Stimulated activated CD8-positive, alpha-beta memory T cell treated with anti-CD3 and anti-CD28 coated beads, Interleukin-4, amount 100 ng/mL, for 4 hours (primary cell): ENCODE data around the gene IQGAP3.
"Not testable (repeated sequence)": the region's sequence is repeated elsewhere in the genome, so short reads cannot be mapped to it uniquely, and the experiment has no call there.

ENCODE experiments used
- DNase-seq, 2 donors: peaks; one replicate each; pipeline ENCODE4 v3.0.0-alpha.2; 2020; ENCODE audit warnings: low read depth in 2 of 2, low spot score in 1 of 2

The IQGAP3 gene, protein sequence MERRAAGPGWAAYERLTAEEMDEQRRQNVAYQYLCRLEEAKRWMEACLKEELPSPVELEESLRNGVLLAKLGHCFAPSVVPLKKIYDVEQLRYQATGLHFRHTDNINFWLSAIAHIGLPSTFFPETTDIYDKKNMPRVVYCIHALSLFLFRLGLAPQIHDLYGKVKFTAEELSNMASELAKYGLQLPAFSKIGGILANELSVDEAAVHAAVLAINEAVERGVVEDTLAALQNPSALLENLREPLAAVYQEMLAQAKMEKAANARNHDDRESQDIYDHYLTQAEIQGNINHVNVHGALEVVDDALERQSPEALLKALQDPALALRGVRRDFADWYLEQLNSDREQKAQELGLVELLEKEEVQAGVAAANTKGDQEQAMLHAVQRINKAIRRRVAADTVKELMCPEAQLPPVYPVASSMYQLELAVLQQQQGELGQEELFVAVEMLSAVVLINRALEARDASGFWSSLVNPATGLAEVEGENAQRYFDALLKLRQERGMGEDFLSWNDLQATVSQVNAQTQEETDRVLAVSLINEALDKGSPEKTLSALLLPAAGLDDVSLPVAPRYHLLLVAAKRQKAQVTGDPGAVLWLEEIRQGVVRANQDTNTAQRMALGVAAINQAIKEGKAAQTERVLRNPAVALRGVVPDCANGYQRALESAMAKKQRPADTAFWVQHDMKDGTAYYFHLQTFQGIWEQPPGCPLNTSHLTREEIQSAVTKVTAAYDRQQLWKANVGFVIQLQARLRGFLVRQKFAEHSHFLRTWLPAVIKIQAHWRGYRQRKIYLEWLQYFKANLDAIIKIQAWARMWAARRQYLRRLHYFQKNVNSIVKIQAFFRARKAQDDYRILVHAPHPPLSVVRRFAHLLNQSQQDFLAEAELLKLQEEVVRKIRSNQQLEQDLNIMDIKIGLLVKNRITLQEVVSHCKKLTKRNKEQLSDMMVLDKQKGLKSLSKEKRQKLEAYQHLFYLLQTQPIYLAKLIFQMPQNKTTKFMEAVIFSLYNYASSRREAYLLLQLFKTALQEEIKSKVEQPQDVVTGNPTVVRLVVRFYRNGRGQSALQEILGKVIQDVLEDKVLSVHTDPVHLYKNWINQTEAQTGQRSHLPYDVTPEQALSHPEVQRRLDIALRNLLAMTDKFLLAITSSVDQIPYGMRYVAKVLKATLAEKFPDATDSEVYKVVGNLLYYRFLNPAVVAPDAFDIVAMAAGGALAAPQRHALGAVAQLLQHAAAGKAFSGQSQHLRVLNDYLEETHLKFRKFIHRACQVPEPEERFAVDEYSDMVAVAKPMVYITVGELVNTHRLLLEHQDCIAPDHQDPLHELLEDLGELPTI (N-terminal part only)

DNA sequence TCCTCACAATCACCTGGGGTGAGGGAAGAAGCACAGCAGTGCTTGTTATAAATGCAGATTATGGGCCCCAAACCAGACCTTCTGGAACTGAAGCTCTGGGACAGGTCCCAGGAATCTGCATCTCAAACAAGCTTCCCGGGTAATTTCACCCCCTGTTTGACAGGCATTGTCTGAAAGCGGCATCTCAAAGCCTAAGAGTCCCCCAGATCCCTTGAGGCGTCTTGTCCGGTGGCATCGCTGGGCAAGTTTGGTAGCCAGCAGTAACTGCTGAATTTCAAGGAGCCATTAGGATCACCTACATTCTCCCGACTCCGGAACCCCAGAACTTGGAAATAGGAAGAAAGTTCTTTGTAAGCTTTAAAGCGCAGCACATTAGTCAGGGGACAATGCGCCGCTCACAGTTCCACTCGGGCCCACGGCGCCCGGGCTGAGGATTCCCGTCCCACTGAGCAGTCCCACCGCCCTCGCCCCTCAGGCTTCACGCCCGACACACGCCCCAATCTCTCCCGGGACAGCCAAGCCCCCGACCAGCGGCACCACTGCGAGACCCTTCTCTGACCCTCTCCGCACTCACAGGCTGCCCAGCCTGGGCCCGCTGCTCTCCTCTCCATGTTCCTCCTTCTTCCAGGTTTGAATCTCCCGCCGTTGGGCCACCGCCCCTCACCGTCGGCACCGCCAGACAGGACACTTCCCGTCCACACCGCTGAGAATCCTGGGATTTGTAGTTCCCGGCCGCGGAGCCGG, at the start of gene IQGAP3:
IQGAP3 (minus strand) TSS at position 647 of the 744 bp plus-strand sequence; CDS start at position 611, 36 bp downstream.
- DNase-seq = peak in 1 of 2 donors; percentile 38

DNA sequence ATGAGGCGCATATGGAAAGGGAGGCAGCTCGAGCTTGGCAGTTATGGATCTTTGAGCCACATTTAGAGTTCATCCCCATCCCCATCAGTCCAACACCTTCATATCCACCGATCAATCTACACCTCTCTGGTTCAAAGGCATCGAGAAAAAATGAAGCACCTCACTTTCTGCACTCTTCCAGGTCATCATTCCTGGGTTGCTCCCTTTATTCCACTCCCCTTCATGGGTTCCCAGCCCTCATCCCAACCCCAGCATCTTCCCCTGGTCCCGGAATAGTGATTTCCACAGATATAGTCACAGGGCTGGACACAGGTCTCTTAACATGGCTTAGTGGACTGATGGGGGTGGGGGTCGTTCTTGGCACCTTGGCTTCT, 47.2 kb upstream of the IQGAP3 start:
- DNase-seq = no peak

DNA sequence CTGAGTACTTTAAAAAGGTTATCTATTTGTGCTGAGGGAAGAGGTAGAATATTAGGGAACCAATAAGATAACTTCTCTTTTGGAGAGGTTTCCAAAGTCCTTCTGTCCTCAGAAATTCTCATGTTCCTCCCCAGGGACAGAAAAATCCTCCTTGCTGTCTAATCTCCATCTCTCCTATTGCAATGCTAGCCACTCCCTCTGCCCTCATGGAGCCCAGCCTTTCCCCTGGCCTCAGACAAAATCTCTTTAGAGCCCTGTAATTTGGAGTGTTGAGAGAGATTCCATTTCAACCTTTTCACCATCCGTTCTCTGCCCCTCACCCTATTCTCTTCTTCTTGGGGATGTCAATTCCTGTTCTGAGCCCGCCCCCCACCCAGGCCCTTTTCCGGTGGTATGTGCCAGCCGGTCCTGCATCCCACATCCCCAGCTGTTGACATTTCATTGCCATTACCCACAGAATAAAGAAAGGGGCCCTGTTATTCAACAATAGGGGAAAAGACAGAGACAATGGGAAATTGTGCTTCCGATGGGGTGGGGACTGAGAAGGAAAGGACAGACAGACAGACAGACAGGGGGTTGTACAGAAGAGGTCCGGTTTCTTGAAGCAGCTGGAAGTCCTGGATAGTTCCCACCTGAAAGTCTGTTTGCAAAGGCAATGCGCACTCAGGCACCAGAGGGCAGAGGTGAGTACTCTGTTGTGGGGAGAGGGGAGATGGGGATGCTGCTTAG, 46.7 kb upstream of the IQGAP3 start, which contains the start of gene HAPLN2:
HAPLN2 (plus strand) TSS at position 563 of the 729 bp plus-strand sequence. CDS start 4,076 bp downstream, outside the sequence.
- DNase-seq = no peak

DNA sequence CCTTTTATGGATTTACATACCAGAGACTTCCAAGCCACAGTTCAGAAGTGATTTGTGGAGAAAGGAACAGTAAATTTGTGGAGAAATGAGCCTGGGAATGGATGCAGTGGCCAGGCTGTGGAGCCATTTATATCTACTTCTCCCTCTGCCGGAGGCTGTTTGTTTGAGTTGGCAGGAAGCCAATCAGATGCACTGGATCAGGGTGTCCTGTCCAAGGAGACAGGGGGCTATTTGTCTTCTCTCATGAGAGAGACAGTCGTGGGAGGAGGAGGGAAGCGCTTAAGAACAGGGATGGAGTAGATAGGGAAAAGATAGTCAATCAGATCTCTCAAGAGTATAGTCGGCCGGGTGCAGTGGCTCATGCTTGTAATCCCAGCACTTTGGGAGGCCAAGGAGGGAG, 44.1 kb upstream of the IQGAP3 start:
- no peak for DNase-seq

DNA sequence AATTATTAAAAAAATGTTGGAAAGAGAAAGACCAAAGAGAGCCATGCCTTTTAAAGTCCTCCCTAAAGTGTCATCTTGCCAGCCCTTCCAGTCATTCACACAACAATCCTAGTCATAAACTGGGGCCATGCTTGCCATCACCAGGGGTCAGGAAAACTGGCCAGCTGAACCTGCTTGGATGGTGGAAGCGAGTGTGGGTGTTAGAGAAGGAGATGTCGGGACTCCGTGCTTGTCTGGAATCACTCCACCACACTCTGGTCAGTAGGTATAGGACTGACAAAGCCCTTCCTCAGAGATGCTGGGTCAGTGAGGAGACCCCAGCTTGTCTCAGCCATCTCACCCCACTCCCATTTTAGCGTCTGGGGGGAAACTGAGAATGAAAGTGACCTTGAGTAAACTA, 43.6 kb upstream of the IQGAP3 start:
- no peak for DNase-seq

DNA sequence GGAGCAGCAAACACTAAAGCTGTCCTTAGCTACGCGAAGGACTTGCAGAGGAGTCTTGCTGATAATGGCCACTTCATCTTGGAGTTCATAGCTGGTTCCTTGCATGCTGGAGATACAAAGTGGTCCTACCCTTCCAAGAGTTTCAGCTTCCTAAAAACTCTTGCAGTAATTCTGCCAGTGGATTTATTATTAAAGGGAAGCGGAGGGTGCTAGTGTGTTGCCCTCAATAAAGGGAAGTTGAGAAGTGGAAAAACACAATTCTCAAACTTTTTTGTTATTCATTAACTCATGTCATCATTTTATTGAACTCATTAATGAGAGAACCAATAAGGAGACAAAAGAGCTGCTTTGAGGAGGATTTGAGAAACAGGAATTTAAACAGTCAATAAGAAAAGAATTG, 40.3 kb upstream of the IQGAP3 start:
- DNase-seq = no peak

DNA sequence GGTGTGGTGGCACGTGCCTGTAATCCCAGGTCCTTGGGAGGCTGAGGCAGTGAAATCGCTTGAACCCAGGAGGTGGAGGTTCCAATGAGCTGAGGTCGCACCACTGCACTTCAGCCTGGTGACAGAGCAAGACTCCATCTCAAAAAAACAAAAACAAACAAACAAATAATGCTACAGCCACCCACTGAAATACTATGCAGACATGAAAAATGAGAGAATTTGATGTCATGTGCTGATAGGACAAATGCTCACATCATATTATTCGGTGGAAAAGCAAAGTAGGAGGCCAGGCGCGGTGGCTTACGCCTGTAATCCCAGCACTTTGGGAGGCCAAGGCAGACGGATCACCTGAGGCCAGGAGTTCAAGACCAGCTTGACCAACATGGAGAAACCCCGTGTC, 37.7 kb upstream of the IQGAP3 start:
- DNase-seq = not testable (repeated sequence)

DNA sequence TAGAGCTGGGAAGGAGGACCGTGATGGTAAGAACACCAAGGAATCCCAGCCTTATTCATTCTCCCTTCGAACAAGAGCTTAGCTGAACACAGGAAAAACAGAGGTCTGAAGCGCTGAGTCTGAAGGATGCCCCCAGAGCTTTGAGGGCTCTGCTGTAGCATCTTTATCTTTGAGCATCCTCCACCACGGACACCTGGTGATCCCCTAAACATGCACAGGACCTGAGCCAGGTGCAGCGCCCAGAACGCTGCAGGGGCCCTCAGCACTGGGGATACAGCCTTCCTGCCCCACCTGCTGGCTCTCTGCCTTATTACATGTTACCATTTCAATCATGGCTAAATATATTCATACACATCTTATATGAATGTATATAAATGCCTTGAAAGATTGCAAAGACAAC, 36.6 kb upstream of the IQGAP3 start:
- no peak for DNase-seq

DNA sequence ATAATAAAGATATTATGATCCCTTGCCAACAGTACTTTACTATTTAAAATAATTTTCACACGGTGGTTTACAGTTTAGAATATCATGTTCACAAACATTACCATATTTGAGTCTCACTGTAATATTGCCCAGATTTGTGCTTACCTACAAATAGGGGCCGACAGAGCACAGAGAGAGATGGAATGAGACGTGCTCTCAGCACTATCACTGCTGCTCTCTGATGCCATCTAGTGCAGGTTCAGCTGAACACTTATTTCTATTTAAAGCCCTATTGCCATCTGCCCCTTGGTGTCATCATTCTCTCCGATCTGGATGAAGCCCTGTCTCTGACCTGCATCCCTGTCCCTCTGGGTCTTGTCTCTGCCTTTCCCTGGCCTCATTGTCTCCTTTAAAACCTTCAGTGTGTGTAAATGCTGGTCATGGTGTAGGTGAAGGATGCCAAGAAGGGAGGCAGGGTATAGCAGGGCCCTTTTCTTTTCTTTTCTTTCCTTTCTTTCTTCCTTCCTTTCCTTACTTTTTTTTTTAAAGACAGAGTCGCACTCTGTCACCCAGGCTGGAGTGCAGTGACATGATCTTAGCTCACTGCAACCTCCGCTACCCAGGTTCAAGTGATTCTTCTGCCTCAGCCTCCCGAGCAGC, 35.8 kb upstream of the IQGAP3 start:
- DNase-seq = no peak

DNA sequence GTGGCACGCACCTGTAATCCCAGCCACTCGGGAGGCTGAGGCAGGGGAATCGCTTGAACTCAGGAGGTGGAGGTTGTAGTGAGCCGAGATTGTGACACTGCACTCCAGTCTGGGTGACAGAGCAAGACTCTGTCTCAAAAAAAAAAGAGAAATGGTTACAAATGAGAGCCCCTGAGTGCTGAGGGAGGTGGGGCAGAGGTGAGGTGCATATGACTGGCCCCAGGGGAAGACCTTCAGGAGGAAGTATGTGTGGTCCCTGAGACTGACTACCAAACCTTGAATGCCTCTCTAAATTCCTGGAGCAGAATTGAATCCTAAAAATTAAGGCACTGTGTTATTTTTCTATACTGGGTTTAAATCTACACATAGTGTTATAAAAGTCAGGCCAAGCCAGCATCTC, 35.0 kb upstream of the IQGAP3 start:
- not testable (repeated sequence) for DNase-seq

DNA sequence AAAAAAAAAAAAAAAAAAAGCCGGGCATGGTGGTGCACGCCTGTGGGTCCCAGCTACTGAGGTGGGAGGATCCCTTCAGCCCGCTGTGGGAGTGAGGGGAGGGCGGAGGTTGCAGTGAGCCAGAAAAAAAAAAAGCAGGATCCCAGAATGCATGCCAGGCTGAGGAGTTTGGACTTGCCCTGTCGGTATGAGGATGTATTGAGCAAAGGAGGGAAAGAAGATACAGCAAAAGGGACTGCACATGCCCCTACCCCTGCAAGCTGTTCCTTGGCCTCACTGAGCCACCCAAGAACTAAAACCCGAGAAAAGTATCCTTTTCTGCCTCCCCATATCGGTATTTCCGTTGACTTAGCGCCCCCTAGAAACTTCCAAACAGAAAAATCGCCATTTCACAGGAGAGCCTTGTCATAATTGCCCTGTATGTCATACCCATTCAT, 30.2 kb upstream of the IQGAP3 start:
- no peak for DNase-seq

DNA sequence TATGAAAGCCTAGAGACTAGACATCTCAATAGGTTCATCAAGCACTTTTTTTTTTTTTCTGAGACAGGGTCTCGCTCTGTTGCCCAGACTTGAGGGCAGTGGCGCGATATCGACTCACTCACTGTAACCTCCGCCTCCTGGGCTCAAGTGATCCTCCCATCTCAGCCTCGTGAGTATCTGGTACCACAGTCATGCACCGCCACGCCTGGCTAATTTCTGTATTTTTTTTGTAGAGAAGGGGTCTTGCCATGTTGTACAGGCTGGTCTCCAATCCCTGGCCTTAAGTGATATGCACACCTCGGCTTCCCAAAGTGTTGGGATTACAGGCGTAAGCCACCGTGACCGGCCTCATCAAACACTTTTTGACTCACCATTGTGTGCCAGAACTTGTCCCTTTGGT, 29.5 kb upstream of the IQGAP3 start:
- no peak for DNase-seq

DNA sequence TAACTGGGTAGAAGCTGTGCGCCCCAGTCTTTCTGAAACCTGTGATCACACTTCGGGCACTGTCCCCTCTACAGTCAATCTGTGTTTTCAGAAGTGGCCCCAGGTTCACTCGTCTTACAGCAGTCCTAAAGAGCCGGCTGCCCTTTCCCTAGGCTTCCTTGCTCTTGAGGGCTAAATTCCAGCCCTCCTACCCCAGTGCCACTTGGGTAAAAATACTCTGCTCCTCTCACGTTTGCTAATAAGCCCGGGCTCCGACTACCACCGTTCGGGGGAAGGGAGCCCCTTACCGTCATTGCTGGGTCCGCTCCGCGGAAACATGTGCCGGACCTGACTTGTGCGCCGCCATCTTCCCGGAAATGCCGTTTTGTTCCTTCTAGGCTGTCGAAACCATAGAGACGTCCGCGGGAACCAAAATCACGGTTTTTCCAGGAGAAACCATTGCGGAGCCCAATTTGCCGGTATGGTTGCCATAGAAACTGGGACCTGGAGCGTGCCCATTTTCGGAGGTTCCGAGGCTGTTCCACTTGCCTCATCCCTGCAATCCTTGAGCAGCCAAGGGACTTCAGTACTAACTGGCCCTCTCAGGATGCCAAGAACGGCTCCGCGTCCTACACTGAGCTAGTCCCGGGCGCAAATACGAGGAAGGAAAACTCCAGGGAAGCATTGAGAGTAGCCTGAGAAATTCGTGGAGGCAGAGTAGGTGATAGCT, 28.9 kb upstream of the IQGAP3 start, which contains the start of gene GPATCH4:
GPATCH4 (minus strand) TSS at position 358 of the 709 bp plus-strand sequence.
- DNase-seq = peak; percentile 53 to 60

DNA sequence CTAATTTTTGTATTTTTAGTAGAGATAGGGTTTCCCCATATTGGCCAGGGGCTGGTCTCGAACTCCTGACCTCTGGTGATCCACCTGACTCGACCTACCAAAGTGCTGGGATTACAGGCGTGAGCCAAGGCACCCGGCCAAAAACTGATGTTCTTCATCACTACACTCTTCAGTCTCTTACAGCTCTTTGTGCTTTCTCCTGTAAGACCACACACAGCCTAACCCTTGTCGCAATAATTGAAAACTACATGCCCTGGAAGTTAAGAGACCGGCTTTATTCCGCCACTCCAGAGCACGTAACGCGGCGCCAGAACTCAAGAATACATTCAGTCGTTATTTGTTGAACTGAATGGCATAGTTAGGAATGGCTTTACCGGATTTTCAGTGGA, 28.4 kb upstream of the IQGAP3 start:
- DNase-seq = no peak

DNA sequence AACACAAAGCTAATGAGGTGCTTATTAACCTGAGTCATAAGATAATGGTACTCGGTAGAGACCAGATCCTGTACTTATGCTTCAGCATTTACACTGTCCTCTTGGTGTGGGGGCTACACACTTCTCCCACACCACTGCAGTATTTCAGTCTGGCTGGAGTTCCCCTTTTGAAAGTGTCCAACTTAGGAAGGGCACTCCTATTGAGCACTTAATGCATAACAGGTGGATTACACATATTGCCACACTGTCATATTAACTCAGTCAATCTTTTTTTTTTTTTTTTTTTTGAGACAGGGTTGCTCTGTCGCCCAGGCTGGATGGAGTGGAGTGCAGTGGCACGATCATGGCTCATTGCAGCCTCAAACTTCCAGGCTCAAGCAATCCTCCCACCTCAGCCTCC, 27.4 kb upstream of the IQGAP3 start:
- DNase-seq = no peak

DNA sequence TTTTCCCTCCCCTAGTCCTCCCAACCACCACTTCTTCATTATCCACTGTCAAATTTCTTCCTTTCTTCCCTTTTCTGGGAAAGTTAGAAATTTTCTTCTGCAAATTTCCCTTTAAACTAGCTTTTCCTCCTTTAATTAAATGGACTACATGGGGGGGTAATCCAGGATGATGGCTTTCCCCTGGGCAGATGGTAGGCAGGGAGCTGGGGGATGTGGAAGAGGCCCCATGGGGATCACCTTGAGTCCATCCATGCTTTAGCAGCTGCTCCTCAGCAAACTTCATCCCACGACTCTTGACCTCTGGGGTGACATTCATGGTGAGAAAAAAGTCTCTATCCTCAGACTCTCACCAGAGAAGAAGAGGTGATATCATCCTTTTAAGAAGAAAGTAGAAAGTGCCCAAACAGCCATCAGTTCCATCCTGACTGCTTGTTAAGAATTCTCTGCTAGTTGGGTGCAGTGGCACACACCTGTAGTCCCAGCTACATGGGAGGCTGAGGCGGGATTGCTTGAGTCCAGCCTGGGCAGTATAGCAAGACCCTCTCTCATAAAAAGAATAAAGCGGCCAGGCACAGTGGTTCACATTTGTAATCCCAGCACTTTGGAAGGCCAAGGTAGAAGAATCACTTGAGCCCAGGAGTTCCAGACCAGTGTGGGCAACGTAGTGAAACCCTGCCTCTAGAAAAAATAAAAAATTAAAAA, 26.5 kb upstream of the IQGAP3 start:
- no peak for DNase-seq

DNA sequence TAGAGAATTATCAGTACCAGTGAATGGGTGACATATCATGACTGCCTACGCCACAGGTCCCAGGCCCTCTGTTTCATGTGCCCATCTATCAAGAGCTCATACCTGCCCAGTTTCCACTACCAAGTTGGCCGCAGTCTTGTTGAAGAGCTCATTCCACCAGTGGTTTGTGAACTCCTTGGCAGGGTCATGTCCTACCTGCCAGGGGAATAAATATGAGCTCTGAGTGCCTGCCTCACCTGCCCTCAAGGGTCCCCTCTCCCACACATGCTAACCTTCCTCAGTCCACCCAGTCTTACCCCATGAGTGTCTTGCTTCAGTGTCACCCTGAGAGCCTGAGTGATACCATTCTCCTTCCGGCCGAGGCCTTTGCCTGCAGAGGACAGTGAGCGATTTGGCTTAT, 25.8 kb upstream of the IQGAP3 start:
- no peak for DNase-seq

DNA sequence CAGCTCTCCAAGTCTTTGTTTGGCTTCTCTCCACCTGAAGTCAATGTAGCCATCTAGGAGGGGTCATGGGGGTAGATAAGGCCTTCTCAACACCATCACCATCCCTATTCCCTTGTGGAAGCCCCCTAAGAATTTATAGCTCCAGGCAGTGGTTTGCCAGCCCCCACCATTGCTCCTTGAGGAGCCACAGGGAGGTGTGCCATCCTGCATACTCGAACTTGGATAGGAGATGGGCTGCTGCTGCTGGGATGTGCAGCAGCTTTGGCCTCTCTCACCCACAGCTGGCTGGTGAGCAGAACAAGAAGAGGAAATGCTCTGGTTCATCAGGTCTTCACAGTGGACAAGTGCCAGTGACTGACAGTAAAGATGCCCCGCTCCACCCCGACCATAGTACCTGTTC, 24.1 kb upstream of the IQGAP3 start:
- DNase-seq = no peak
